GM19240 (cell line): ENCODE results near the gene CES3.

ENCODE experiments used
- DNase-seq: peaks from one replicate; pipeline ENCODE4 v3.0.0; 2011; ENCODE audit warnings: low spot score; ENCODE audit not compliant: insufficient read length

CES3 gene

DNA sequence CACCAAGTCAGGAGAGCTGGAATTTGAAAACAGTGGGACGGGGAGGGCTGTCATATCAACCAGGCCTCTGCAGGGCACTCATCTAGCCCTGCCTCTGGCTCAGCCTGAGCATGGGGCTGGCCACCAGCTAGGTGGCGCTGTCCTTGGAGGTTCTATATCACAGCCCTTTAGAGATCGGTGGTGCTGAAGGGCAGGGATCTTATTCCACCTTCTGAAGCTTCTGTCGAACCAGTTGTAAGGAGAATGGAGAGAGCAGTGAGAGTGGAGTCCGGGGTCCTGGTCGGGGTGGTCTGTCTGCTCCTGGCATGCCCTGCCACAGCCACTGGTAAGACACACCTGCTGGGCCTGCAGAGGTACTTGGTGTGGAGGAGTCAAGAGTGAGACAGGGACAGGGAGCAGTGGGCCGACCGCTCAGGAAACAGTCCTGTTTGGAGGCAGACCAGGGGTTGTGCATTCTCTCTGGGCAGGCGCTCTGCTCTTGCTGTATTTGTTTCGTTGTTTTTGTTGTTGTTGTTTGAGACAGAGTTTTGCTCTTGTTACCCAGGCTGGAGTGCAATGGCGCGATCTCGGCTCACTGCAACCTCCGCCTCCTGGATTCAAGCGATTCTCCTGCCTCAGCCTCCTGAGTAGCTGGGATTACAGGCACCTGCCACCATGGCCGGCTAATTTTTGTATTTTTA lies at the start of gene CES3:
Gene CES3 (plus strand): TSS at position 202 of the 680 bp plus-strand sequence. CDS start 42 bp downstream, at position 244.
- DNase-seq = peak; percentile 47

GRCh38 chr16:66911801-66912200 lies 49.3 kb upstream of the CES3 start:
- no peak for DNase-seq

DNA sequence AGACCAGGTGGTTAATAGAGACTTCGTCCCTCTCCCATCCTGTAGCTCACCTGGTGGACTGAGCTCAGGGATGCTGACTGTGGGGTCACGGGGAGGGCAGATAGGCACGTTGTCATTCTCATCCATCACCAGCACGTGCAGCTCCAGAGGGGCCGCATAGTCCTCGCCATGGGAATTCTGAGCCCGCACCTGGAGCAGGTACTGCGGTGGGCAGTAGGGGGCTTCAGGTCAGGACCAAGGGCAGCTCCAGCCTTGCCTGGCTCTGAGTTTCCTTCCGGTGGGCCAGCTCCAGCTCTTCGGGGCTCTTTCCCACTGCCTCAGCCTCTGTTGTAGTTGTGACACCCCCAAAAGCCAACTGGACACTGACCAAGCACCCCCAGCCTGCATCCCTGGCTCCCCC lies 48.0 kb upstream of the CES3 start:
- no peak for DNase-seq

DNA sequence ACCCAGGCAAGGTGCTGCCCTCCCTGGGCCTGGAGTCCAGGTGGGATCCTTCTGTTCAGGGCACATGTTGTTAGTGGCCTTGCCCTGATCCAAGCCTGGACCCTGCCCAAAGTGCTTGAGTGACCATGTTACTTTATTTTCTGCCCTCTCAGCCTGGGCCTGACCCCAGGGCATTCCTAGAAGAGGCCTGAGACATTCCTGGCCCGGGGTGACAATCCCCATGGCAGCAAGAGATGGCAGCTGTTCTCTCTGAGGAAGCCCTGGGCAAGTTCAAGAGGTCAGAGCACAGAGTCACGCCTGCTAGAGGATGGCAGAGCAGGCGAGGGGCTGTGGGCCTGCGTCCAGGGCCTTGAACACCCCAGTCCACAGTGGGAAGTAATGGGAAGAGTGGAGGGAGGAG lies 47.4 kb upstream of the CES3 start:
- no peak for DNase-seq

GRCh38 chr16:66914541-66914940 lies 46.5 kb upstream of the CES3 start:
- no peak for DNase-seq

DNA sequence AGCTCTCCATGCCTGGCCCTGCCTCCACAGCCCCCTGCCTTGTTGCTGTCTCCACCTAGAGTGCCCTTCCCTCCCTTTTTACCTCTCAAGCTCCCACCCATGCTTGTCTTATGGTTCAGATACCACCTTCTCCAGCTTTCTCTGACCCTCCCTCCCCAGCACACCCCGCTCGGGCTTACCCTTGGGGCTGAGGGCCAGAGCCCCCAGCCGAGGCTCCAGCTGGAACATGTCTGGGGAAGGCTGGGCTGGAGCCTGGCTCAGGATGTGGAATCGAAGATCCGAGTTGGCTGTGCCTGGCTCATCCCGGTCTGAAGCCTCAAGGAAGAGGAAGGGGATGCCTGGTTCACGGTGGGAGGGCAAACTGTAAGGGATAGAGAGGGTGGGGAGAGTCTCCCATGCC lies 46.0 kb upstream of the CES3 start:
- no peak for DNase-seq

DNA sequence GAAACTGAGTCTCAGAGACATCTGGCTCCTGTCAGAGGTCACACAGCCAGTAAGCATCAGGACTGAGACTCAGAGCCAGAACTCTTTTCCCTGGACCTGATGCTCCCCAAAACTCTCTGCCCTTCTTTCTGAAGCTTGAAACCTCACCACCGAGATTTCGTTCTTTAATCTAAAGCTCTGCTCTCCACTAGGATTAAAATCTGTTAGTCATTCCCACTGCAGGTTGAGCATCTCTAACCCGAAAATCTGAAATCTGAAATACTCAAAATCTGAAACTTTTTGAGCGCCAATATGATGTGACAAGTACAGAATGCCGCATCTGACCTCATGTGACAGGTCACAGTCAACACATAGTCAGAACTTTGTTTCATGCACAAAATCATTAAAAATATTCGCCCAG lies 44.5 kb upstream of the CES3 start:
- no peak for DNase-seq

DNA sequence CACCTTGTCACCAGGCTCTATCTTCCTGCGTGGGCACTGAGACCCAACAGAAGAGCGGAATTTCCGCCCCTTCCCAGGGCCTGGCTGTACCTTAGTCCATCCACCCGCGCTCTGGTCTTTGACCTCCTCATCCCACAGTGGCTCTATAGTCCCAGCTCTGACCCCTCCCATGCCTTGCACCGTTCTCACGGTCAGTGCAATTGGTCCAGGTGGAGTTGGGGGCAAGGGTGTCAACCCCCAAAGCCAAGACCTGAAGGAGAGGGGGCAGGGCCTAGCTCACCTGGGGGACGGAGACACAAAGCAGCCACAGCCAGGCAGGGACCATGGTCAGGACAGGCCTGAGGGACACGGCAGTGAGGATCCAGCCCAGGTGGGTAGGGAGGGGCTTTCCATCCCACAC lies 43.3 kb upstream of the CES3 start:
- no peak for DNase-seq

DNA sequence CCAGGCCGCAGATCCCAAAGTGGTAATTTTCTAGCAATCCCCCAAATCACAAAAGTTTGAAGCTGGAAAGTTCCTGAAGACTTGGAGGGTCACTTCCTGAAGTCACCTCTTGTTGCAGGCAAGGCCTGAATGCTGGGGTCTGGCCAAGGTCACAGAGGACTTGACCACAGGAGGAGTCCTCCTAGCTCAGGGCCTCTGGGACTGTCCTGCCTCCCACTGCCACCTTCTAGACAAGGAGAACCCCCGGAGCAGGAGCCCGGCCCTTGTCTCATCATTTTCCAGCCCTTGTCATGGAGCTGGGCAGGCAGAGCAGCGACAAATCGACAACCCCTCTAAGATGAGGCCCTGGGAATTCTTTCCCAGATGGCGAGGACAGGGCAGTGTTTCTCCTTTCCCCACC lies 42.7 kb upstream of the CES3 start:
- no peak for DNase-seq

GRCh38 chr16:66918803-66919568 lies 42.1 kb upstream of the CES3 start, which contains the start of gene CDH16:
Gene CDH16, minus strand, starts transcription at chr16:66918885. Its CDS starts 820 bp downstream, at chr16:66918065.
- DNase-seq = no peak

GRCh38 chr16:66919569-66920298 lies 41.3 kb upstream of the CES3 start:
- no peak for DNase-seq

GRCh38 chr16:66920299-66920590 lies 40.8 kb upstream of the CES3 start:
- no peak for DNase-seq

- no peak for DNase-seq
Measured at GRCh38 chr16:66920924-66921680, 40.0 kb upstream of the CES3 start.

DNA sequence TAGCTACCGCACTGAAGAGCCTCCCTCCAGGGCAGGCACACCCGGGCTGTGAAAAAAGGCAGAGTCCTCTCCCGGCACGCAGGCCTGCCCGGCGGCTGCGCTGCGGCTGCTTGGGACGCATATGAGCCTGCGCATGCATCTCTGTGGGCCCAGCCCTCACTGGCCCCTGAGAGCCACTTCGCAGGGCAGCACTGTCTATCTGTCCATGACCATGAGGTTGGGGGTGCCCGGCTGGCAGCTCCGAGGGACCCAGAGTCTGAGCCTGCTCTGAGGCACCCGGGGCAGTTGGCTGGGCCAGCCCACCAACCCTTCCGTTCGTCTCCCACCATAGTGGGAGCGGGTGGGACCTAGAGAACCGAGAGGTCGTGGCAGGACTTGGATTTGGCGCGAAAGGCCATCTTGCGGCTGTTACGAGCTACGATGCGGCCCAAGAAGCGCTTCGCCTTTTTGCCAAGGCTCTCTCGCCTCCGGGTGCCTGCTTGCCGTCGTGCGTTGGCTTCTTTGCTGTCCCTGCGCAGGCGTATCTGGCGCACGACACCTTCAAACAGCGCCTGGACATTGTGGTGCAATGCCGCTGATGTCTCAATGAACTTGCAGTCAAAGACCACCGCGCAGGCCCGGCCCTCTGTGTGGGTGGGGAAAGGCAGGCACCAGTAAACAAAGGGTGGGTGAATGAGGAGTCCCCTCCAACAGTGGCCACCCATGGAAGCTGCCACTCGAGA lies 39.2 kb upstream of the CES3 start:
- DNase-seq = no peak

DNA sequence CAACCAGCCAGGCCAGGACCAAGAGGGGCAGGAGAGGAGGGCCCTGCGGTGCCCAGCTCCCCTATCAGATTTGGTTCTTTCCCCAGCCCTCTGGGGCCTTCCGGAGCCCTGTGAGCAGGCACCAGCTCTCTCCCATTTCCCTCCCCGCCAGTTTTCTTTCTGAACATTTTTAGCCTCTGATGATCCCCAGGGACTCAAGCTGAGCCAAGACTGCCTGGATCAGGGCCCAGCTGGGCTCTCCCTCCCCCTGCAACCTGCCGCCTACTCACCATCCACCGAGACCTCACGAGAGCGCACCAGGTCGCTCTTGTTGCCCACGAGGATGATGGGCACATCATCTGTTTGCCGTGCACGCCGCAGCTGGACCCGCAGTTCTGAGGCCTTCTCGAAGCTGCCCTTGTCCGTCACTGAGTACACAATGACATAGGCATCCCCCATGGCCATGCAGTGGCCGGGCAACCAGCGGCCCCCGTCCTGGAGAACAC lies 37.8 kb upstream of the CES3 start:
- no peak for DNase-seq

GRCh38 chr16:66923866-66924265 lies 37.2 kb upstream of the CES3 start:
- no peak for DNase-seq

GRCh38 chr16:66924527-66925321 lies 36.3 kb upstream of the CES3 start:
- no peak for DNase-seq

DNA sequence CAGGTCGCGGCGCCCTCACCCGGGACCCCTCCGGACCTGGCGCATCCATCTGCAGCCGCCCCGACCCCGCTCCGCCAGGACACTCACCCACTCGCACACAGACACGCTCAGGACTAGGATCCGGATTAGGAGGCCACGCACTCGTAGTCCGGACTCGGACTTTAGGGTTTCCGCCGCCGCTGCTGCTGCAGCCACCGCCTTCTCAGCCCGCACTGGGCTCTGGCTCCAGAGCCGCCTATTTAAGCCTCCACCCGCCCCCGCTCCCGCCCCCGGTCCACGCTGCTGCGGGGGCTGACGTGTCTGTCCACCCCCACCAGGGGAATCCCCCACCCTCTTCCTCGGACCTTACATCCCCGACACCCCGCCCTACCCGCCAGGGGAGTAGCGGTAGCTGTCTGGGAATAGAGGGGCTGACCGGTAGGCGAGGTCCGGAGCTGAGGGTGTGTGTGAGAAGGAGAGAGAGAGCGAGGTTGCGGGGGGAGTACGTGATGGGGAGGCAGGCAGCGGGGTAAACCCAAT lies 35.7 kb upstream of the CES3 start, which contains the start of gene RRAD:
Gene RRAD (minus strand): TSS at position 214 of the 519 bp plus-strand sequence. CDS start 356 bp downstream, outside the sequence.
- no peak for DNase-seq

- DNase-seq = no peak
Measured at GRCh38 chr16:66926171-66926947, 34.7 kb upstream of the CES3 start.
